IPS-18c (cell line): Measurements from ENCODE around the gene BRICD5.
A peak's percentile ranks its signal among the peaks of the same experiment; 100 is the strongest.
"Not testable (repeated sequence)": the region's sequence is repeated elsewhere in the genome, so short reads cannot be mapped to it uniquely, and the experiment has no call there.

ENCODE experiments used
- H3K4me3 ChIP-seq: 2 replicates; pipeline ENCODE4 v1.7.0; 2013; ENCODE audit warnings: low read depth, mild to moderate bottlenecking, low read length, moderate library complexity; ENCODE audit not compliant: insufficient read depth
- H3K9me3 ChIP-seq: one replicate; pipeline ENCODE4 v1.6.1; 2013; ENCODE audit warnings: mild to moderate bottlenecking, low read length, moderate library complexity; ENCODE audit not compliant: control insufficient read depth, insufficient read depth

The BRICD5 gene

DNA sequence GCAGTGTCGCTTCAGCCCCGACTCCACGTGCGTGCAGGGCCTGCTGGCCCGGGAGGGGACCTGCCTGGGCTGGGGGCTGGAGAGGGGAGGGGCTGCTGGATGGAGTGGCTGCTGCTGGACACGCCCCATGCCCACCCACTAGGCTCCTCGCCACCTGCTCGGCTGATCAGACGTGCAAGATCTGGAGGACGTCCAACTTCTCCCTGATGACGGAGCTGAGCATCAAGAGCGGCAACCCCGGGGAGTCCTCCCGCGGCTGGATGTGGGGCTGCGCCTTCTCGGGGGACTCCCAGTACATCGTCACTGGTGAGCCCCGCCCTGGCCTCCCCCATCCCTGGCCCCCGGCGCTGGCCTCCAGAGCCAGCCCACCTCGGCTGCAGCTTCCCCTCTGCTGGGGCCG lies 2.4 kb downstream of the BRICD5 start:
- no peak overlapping the region for H3K4me3 ChIP-seq
- no peaks in the 10 kb centered on the region for H3K9me3 ChIP-seq

DNA sequence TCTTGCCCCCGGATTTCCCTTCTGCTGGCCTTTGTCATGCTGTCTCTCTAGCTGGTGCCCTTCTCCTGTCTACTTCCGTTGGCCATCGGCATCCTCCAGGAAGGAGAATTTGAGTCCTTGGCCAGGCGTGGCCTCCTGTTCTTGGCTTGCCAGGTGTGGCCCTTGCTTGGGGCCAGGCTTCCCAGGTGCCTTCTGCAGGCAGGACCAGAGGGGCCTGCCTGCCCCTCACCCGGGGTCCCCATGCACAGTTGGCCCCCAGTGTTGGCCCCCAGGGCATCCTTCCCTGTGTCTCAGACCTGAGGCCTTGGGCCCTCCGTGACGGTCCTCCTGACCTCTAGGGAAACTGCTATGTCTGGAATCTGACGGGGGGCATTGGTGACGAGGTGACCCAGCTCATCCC lies 2.8 kb downstream of the BRICD5 start:
- no peak overlapping the region for H3K4me3 ChIP-seq
- H3K9me3 ChIP-seq = no peaks in the 10 kb centered on the region

DNA sequence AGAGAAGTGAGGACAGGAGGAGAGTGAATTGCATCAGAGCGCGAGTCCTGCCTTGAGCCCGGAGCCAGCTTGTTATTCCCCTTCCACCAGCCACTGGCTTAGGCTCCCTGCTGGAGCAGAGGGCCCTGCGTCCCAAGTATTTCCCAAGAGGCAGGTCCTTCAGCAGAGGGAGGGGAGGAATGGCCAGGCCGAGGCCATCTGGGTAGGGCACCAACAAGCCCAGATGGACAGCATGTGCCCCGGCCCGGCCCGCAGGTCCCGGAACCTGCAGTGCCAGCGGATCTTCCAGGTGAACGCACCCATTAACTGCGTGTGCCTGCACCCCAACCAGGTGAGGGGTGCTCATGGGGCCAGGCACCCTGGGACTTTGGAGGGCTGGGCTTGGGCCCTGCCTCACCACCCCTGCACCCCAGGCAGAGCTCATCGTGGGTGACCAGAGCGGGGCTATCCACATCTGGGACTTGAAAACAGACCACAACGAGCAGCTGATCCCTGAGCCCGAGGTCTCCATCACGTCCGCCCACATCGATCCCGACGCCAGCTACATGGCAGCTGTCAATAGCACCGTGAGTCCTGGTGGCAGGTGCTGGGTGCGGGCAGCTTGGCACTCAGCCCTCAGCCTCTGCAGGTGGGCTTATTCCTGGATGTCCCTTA lies 3.8 kb downstream of the BRICD5 start:
- no peaks in the 10 kb centered on the region for H3K9me3 ChIP-seq
- H3K4me3 ChIP-seq = no peak overlapping the region; the same call in 1 of the 2 replicates

DNA sequence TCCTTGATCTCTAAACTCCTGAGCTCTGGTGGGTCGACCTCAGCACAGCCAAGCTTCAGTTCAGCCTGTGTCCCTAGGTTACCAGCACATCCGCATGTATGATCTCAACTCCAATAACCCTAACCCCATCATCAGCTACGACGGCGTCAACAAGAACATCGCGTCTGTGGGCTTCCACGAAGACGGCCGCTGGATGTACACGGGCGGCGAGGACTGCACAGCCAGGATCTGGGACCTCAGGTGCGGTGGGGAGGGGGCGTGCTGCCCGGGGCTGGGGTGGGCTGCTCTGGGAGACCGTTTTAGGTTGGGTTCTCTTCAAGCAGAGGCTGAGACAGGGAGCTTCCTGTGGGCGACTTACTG lies 4.3 kb downstream of the BRICD5 start:
- H3K9me3 ChIP-seq = no peaks in the 10 kb centered on the region
- H3K4me3 ChIP-seq = peak overlapping the region; percentile 100

DNA sequence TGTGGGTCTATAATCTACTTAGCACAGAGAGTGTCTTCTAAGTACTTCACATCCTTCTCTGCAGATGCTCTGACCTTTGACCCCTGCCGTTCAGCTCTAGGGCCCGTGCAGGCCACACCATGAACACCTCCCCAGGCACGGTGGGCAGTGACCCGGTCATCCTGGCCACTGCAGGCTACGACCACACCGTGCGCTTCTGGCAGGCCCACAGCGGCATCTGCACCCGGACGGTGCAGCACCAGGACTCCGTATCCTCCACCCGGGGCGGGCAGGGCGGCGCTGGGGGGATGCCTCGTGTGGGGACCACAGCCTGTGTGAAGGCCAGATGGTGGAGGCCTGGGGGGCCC lies 4.7 kb downstream of the BRICD5 start:
- peak overlapping the region; percentile 100 for H3K4me3 ChIP-seq

DNA sequence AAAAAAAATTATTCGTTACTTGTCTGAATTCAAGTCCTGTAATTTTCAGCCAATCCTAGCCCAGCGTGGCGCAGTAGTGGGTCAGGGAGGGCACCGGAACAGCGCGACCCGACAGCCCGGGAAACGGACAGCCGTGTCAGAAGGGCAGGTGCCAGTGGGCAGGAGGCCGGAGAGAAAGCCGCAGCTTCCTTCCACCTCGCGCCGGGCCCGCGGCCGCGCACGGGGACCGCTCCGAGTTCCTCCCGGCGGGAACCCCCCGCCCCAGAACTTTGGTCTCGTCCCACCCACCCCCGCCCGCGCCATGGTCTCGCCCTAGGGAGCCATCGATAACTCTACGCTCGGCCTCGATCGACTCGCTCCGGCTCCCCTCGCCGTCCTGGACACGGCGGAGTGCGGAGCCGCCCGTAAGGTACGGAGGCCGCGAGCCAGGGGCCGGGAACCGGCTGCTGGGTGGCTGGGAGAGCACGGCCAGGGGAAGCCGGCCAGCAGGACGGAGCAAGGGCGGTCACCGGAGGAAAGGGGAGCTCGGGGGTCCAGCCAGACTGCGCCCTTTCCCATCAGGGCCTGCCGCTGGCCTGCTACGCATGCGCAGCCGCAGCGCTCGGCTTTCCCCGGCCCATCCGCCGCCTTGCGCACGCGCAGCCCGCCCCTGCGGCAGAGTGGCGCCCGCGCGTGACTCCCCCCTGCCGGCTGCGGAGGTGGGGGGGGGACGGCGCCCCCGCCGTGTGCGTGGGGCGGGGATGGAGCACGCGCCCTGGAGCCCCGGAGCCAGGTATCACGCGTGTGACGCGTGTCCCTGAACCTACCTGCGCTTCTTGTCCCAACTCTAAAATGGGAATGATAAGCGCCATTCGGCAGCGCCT lies 5.3 kb downstream of the BRICD5 start, which contains the start of gene MLST8:
Gene MLST8, plus strand, starts transcription at position 351 of the 863 bp plus-strand sequence. CDS start 632 bp downstream, outside the sequence.
- Histone ChIP-seq H3K9me3 (no peaks in the 10 kb centered on the region), H3K4me3 (peak within 1 kb of the TSS; percentile 100)

More for the DNA sequence above, 4.7 kb downstream of the BRICD5 start:
- H3K9me3 ChIP-seq = no peaks in the 10 kb centered on the region

DNA sequence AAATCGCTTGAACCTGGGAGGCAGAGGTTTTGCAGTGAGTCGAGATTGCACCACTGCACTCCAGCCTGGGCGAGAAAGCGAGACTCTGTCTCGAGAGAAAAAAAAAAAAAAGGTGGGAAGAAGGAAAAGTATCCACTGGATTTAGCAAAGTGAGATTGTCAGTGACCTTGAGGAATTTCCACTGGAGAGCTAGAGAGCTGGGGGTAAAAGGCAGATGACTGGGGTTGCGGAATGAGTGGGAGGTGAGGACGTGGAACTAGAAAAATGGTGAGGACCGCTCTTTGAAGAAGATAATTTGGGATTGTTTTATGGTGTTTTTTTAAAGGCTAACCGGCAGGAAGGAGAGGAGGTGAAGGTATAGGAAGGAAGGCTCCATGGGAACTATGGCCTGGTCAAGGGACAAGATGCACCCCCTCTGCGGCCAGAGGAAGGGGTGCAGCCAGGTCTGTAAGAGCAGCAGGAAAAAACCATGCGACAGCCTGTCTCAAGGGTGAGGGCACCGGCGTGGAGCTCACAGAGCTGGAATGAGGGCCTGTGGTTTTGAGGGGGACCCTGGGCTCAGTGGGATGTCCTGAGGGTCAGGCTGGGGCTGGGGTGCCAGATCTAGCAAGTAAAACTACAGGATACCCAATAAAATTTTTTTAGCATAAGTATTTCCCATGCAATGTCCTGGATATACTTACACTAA lies 6.1 kb downstream of the BRICD5 start:
- peak overlapping the region; percentile 100; the same call in 1 of the 2 replicates for H3K4me3 ChIP-seq
- no peaks in the 10 kb centered on the region for H3K9me3 ChIP-seq

DNA sequence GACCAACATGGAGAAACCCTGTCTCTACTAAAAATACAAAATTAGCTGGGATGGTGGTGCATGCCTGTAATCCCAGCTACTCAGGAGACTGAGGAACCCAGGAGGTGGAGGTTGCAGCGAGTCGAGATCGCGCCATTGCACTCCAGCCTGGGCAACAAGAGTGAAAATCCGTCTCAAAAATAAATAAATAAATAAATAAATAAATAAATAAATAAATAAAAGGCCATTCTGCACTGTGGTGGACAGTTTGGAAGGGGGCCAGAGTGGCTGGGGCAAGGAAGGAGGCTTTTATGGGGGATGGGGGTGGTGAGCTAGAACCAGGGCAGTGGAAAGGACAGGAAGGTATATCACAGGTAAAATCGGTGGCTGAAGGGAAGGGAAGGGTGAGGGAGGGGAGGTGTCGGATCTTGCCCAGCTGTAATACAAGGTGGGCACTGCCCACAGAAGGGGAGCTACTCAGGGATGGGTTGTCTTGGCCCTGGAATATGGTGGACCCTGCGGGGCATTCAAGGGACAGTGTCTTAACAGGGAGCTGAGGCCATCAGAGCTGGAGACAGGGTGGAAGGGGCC lies 7.5 kb downstream of the BRICD5 start:
- not testable (repeated sequence) for H3K9me3 ChIP-seq, H3K4me3 ChIP-seq

DNA sequence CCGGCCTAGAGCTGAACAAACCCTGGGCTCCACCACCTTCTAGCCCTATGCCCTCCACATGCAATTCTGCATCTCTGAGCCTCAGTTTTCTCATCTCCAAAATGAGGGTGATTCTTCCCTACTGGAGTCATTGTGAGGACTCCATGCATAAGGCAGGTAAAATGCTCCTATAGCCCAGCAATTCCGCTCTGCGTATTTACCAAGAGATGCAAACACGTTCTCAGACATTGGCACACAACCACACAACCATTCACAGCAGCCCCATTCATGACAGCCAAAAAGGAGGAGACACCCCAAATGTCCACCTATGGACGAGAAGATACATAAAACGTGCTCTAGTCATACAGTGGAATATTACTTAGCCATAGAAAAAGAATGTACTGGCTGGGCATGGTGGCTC lies 10.3 kb downstream of the BRICD5 start:
- H3K4me3 ChIP-seq = no peak overlapping the region
- H3K9me3 ChIP-seq = no peaks in the 10 kb centered on the region

DNA sequence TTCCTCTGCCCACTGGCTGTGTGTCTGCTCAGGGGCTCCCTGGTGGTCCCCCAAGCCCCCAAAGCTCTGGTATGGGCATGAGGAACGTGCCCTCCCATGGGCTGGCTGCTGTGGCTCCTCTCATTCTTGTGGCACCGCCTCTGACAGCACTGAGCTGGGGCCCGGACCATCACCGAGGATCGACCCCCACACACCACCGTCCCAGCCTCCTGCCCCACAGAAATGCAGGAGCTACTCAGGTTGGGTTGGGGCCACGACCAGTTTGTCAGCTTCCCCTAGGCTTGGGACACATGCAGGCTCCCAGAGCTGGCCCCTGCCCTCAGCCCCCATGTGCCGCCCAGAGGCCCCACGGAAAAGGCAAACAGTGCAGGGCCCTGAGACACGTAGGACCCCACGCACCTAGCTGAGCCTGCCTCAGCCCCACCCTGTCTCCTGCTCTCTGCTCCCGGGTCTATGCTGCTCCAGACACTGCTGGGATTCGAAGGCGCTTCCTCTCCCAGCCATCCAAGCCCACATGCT lies 11.0 kb downstream of the BRICD5 start:
- Histone ChIP-seq H3K9me3 (no peaks in the 10 kb centered on the region), H3K4me3 (no peak overlapping the region)

DNA sequence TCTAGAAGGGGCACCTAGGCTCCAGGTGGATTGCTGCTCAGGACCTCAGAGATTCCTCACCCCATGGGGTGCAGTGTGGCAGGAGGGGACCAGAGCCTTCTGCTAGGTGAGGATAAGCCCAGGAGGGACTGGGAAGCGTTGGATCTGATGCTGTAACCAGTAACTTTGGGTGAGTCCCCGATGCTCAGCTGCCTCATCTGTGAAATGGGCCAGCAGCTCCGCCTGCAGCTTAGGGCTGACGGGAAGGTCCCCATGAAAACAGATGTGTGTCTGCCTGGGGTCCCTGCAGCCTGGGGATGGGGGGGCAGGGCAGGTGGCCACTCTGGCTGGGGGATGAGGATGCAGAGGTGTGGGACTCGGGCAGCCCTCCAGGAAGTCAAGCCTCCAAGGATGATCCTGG lies 11.6 kb downstream of the BRICD5 start:
- Histone ChIP-seq H3K9me3 (no peaks in the 10 kb centered on the region), H3K4me3 (no peak overlapping the region)

DNA sequence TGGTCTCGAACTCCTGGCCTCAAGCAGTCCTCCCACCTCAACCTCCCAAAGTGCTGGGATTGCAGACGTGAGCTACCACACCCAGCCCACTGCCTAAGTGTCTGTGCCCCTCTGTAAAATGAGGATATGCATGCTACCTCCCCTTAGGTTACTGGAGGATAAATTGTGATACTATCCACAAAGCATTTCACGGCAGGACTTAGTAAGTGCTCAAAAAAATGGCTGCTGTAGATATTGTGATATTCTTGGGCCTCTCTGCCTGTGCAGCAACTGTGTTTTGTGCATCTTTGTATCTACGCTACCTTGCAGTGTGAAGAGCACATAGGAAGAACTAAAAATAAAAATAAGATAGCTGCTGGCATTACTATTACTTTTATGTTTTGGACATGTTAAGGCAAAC lies 12.4 kb downstream of the BRICD5 start:
- H3K4me3 ChIP-seq = no peak overlapping the region
- no peaks in the 10 kb centered on the region for H3K9me3 ChIP-seq

DNA sequence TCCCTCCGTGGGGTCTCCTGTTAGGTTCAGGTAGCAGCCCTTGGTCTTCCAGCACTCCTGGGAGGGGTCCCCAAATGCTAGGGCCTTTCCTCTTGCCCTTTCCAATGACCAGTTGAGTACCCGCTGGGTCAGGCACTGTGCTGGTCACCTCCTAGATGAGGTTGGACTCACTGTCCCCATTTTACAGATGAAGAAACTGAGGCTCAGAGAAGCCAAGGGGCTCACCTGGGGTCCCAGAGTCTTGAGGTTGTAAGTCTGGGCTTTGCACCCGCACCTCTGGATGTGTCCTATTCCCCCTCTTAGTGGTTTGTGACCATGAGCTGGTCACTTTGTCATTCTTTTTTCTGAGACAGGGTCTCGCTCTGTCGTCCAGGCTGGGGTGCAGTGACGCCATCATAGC lies 12.9 kb downstream of the BRICD5 start:
- Histone ChIP-seq H3K4me3 (no peak overlapping the region), H3K9me3 (no peaks in the 10 kb centered on the region)

DNA sequence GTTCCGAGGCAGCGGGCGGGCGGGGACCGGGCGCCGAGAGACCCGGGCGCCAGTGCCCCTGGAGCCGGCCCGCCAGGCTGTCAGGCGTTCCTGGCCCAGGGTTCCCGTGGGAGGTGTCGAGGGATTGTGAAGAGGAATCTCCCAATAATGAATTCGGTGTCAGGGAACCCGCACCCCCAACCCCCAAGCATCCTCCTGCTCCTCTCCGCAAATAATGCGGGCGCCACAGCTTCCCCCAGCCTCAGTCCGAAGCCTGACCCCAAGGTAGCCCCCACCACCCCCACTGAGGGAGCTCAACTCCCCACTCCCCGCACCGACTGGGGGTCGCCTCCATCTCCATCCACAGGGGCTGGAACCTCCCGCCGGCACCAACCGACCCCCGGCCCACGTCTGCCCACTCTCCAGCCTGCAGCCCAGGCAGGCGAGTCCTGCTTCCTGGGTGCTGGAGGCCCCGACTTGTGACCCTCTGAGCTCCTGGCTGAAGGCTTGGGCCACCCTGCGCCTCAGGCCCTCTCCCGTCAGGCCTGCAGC lies 13.6 kb downstream of the BRICD5 start:
- H3K9me3 ChIP-seq = no peaks in the 10 kb centered on the region
- peak overlapping the region; percentile 51 for H3K4me3 ChIP-seq

DNA sequence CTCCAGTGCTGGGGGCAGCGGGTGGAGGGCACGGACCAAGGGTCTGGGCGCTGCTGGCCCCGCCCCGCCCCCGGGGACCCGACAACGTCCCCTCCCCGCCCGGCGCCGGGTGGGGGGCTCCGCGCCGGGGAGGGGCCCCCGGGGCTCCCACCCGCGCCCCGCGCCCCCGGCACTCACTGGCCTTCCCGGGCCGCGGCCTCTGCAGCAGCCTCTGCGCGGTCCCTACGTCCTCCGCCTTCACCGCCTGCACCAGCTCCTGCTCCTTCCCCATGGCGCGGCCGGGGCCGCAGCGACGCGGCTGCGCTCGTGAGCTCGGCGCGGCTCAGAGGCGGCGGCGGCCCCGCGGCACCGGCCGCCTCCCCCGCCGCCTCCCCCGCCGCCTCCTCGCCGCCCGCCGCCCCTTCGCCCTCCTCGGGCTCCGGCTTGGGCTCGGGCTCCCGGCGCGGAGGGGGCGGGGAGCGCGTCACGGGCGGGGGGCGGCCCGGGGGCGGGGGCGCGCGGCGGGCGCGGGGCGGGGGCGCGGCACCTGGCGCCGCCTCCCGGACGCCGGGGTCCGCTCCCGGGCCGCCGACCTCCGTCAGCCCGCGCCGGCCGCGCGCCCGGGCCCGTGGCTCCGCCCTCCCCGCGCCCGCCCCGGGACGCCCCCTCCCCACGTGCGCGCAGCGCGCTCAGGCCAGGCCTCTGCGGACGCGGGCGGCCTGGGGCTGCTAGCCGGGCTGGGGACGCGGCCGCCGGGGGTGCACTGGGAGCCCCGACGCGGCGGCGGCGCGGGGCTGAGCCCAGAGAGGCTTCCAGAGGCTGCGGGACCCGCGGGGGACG lies 14.3 kb downstream of the BRICD5 start, which contains the start of gene CASKIN1:
Gene CASKIN1, minus strand, starts transcription at position 444 of the 819 bp plus-strand sequence. Its CDS starts 173 bp downstream, at position 271.
- Histone ChIP-seq H3K4me3 (peak within 1 kb of the TSS; percentile 57), H3K9me3 (no peaks in the 10 kb centered on the region)
